Stimulated activated CD8-positive, alpha-beta memory T cell treated with anti-CD3 and anti-CD28 coated beads, Interleukin-7, amount 100 ng/mL, for 4 hours (primary cell): ENCODE data around the gene CARHSP1.
A peak's percentile ranks its signal among the peaks of the same experiment; 100 is the strongest.
"Not testable (repeated sequence)": the region's sequence is repeated elsewhere in the genome, so short reads cannot be mapped to it uniquely, and the experiment has no call there.

Experiments used
- DNase-seq, 2 donors: peaks; one replicate each; pipeline ENCODE4 v3.0.0-alpha.2; 2020; ENCODE audit warnings: low read depth in 2 of 2

The CARHSP1 gene

DNA sequence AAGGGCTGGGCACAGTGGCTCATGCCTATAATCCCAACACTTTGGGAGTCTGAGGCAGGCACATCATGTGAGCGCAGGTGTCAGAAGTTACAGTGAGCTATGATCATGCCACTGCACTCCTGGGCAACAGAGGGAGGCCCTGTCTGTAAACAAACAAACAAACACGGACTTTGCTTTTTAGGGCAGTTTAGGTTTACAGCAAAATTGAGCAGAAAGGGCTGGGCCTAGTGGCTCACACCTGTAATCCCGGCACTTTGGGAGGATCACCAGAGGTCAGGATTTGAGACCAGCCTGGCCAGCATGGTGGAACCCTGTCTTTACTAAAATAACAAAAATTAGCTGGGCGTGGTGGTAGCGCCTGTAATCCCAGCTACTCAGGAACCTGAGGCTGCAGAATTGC, 3.3 kb upstream of the CARHSP1 start:
- no peak for DNase-seq

DNA sequence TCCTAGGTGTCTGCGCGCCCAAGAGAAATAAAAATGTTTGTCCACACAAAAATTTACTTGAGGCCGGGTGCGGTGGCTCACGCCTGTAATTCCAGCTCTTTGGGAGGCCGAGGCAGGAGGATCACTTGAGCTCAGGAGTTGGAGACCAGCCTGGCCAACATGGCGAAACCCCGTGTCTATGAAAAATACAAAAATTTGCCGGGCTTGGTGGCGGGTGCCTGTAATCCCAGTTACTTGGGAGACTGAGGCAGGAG, 1.1 kb upstream of the CARHSP1 start:
- DNase-seq, result not testable (repeated sequence)

DNA sequence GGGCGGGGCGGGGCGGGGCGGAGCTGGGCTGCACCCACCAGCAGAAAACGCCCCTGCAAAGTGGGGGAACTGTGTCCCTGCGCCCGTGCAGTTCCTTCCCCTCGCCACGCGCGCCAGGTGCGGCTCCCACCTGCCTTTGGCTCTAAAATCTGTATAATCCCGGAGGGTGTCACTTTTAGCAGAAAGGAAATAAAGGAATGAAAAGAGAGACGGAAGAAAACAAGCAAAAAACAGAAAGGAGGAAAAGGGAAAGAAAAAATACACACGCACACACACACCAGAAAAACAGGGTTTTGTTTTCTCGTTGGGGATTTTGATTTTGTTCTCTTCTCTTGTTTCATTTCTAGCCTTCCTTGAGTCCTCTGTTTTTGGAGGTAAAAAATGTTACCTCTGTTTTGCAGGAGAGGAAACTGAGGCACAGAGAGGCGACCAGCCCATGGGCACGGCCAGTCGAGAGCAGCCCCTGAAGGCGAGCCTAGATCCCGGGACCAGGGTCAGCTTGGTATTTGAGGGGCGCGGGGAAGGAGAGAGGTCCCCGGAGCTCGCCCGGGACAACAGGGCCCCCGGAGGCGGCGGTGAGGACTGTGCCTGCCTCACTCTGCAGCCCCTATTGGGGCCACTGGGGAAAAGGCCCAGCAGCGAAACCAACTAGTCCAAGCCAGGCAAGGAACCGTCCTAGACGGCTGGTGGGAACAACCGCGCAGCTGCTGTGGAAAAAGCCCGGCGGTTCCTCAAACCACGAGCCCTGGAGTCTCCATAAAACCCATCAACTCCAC, 594 bp upstream of the CARHSP1 start:
- peak in 1 of 2 donors; percentile 29 for DNase-seq

DNA sequence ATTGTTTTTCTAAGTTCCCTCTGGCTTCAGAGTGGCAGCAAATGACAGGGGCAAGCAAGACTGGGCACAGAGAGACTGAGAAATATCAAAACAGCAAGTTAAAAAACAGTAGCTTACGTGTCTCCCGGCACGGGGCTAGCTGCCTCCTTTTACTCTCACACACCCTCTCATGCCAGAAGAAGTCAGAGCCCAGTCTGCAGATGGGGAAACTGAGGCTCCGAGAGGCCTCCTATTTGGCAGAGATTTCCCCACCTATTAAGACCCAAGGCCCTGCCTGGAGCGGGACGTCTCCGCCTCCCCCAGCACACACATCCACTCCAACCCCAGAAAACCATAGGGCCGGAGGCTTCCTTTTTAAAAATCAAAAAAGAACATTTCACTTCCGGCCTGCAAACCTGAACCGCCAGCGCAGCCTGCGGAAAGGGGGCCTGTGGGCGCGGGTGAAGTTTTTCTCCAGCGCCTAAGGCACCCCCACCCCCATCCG, 832 bp downstream of the CARHSP1 start:
- no peak for DNase-seq

DNA sequence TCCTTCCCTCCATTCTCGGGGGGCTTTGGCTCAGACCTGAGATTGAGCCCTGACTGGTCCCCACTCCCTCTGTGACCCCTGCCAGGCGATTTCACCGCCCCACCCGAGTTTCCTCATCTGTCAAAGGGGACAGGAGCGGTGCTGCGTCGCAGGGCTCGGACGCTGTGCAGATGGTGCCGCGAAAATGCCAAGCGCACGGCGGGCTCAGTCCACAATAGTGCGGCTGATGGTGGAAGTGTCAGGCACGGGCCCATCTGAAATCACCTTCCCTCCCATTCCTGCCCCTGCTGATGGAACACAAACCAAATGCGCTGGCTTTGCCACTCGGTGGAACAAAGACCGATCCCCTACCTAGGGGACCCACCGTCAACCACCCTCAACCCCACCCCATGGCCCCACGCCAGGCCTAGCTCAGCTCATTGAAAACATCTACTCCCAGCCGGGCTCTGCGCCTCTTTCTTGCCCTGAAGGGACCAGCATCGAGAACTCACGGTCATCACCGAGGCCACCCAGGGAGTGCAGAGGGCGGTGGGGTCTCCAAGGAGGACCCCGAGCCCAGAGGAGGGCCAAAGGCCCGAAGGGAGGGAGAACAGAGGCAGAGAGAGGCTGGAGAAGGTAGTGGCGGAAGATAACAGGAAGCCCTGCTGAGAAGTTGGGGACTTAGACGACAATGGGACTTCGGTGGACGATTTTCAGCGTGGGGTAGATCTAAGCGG, 1.4 kb downstream of the CARHSP1 start:
- DNase-seq, result no peak

DNA sequence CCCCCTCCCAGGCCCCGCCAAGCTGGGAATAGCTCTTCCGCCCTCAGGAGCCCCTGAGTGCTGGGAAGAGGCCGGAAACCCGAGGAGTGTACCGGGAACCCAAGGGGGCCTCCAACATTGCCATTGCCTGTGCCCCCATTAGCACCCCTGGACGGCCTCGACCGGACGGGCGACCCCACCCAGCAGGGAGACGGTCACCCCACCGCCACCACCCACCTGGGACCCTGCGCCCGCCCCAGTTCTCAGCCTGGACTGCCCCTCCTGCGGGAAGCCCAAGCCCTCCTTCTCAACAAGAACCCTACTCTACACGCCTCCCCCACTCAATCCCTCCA, 2.0 kb downstream of the CARHSP1 start:
- no peak for DNase-seq

DNA sequence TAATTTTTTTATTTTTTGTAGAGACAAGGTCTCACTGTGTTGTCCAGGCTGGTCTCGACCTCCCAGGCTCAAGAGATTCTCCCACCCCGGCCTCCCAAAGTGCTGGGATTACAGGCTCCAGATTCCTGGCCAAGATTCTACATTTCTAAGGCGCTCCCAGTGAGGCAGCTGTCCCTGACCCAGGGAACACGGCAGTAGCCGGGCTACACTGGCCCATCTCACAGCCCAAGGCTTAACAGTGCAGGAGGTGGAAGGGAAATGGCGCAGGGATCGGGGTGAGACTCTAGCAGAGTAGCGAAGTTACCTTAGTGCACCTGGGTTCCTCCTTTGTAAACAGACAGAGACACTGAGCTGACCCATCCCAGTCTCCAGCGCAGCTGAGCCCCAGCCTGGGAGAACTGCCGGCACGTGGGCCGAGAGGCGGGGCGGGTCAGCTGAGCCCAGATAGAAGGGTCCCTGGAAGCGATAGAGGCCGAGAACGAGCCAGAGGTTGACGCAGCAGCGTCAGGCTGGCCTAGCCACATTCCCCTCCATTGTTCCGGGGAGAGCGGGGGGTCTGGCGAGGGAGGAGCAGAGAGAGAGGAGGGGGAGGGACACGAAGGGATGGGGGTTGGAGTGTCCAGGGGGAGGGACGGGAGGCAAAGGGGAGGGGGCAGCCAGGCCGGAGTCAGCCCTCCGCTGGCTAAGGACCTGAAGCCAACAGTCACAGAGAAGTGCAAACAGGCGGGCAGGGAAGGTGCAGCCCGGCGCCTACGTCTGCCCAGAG, 2.5 kb downstream of the CARHSP1 start:
- no peak for DNase-seq

DNA sequence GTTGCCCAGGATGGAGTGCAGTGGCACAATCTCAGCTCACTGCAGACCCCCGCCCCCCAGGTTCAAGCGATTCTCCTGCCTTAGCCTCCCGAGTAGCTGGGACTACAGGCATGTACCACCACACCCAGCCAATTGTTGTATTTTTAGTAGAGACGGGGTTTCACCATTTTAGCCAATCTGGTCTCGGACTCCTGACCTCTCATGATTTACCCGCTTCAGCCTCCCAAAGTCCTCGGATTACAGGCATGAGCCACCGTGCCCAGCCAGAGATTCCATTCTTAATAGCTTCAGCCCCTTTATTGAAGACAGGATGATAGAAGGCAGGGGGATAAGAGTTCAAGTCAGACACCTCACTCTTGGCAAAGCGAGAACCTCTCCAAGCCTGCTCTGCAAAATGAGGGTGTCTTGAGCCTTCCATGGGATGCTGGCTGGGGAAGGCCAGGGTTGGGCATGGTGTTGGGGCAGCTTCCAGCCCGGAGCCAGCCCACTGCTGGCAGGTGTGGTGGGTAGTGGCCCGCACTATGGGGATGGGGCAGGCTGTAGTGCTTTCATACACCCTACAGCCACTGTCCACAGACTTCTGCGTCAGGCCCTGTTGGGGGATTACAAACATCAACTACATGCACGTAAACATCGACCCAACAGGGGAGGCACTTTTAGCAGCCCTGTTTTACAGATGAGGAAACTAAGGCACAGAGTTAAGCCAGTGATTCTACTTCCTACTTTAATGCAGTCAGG, 3.5 kb downstream of the CARHSP1 start:
- no peak for DNase-seq

DNA sequence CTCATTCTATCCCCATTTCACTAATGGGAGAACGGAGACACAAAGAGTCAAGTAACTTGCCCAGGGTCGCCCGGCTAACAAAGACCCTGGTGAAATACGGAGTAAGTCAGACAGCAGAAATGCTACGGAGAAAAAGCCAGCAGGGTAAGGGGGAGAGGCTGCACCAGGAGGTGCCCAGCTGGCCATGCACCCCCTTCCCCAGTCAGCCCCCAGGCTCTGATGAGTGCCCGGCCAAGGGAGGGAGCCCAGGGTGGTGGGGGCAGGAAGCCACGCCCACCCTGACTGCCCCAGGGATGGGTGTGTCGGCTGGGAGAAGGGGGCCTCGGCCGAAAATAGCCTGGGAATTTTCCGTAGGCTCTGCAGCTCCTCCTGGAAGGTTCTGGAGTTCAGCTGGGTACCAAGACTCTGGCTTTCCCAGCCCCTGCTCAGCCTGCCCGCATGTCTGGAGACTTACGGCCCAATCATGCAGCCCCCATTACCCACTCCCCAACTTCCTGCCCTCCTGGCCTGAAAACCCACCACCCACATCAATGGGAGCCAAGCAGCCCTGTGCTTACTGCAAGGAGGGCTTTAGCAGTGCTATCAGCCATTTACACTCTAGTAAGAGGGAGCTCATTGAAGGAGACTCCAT, 4.2 kb downstream of the CARHSP1 start:
- no peak for DNase-seq

DNA sequence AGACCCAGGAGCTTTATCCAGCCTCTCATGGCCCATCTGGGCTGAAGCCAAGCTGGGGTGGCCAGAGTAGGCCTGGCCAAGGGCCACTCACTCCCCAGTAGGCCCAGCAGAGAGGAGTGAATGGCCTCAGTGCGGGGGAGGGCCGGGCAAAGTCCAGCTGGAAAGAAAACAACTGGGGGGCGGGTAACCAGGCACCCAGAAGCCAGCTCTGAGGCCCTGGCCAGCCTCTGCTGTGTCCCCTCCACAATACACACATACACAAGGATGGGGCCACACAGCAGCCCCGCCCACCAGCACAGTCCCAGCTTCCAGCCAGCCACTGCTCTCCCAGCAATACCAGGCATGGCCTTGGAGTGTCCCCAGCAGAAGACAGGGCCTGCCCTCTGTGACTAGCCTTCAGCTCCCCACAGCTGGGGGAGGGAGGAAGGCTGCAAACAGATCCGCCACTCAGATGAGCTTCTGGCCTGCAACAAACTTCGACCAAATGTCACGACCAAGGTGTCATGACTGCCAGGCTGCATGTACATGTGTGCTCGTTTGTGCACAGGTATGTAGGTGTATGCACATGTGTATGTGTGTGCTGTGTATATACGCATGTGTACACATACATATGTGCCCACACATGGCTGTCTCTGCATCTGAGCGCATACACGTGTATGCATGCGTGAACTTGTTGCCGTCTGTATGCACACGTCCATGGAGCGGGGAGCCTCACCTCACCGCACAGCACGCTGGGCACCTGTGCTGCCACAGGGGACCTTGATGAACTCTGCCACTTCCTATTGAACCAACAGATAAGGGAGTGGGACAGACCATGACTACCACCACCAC, 5.0 kb downstream of the CARHSP1 start:
- DNase-seq, result no peak

DNA sequence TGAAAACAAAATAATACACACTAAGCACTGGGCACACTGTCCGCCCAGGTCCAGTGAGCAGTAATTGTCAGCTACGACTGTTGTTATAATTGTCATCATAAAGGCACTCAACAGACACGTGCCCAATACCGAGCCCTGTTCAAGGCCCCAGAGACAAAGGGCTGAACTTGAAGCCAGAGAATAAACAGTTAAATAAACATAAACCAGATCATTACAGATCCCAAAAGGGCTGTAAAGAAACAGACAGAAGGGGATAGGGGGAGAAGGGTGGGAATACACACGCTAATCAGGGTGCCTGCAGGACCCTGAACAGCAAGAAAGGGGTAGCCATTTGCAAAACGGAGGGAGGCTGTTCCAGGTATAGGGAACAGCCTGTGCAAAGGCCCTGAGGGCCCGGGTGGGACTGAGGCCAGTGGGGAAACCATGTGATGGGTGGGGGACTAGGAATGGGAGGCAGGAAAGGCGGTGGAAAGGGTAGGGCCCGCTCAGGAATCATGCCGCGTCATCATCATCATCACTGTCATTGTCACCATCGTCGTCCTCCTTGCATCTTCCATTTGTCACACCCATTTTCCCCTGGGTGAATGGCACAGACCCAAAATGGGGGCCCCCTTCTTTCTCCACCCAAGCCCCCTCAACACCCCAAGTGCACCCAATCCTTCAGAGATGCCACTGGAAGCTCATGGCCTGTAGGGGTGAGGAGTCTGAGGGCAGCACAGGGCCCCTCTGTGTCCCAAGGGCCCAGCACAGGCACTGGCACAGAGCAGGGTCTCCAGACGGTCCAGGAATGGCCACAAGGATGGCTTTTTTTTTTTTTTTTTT, 6.3 kb downstream of the CARHSP1 start:
- DNase-seq, result no peak

DNA sequence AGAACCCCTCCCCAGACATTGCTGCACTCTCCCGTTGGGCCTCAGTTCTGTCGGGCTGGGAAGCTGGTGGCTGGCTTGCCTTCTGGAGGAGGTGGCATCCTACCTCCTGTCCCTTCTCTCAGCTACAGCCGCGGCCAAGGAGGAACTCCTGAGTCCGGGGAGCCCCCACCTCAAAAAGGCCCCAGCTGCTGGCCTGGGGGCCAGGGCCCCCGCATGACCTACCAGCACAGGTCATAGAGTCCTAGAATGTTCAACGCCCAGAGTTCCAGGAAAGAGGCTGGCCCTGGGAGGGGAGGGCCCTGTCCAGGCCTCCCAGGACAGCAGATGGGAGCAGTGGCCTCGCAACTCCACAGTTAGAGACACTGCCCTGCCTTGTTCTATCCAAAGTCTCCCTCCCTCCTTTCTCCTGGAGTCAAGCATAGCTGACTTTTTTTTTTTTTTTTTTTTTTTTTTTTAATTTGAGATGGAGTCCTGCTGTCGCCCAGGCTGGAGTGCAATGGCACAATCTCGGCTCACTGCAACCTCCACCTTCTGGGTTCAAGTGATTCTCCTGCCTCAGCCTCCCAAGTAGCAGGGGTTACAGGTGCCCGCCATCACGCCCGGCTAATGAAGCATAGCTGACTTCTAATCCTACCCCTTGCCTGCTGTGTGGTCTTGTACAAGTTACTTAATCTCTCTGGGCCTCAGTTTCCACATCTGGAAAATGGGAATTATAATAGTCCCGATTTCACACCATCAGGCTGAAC, 7.1 kb downstream of the CARHSP1 start:
- no peak for DNase-seq

DNA sequence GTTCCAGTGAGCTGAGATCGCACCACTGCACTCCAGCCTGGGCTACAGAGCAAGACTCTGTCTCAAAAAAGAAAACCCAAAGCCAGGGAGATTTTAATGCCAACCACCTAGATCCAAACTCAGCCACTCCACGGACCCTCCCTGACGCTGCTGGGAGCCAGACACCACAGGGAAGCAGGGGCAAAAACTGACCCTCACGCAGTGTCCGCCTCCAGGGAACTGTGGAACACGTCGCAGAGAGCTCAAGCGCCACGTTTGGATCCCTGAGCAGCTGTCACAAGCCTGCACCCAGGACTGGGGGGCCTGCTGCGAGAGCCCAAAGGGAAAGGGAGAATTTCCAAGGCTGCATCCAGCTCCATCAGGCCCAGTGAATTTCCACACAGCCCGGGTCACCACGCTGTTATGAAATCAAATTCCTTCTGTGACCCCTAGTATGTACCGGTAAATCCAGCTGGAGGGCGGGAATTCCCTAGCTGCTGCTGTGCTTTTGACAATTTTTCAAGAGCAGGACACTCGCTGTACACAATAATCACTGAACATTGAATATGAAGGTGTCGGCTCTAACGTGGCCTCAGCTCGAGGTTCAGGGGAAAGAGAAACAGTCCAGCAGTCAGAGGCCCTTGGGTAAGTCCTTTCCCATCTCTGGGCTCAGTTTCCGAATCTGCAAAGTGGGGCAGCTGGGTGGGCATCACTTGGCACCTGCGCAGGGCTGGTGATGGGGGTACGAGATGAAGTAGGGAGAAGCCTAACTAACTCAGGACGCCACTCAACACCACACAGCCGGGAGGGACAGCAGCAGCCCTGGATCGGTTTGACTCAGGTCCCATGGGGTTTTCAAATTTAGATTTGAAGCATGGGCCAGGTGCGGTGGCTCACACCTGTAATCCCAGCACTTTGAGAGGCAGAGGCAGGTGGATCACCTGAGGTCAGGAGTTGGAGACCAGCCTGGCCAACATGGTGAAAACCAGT, 8.6 kb downstream of the CARHSP1 start:
- no peak for DNase-seq

DNA sequence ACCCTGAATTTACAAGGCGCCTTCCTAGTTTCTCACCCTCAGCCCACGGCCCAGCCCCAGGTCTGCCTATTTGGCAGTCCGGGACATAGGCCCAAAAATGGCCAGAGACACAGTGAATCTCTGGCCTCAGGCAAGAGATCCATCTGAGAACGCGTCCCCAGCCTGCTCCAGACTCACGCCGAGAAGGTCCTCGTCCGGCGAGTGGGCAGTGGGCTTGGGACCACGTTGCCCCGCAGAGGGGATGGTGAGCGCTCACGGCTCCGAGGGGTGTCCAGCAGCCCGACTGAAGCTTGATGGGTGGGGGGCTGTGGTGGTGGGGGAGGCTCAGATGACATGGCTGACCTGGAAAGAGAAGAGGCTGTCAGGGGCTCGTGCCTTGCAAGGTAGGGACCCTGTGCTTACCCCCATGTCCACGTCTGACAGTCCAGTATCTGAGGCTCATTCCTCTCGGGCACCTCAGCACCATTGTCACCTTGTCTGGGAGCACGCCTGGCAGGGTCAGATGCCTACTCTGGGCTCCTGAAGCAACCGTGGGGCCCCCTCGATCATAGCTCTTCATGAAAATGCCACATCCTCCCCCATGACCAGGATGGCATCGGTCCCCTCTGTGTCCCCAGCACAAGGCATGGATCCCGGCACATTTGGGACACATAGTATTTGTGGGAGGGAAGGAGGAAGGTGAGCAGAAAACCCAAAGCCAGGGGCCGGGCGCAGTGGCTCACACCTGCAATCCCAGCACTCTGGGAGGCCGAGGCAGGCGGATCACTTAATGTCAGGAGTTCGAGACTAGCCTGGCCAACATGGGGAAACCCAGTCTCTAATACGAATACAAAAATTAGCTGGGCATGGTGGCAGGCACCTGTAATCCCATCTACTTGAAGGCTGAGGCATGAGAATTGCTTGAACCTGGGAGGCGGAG, 9.6 kb downstream of the CARHSP1 start:
- no peak for DNase-seq

DNA sequence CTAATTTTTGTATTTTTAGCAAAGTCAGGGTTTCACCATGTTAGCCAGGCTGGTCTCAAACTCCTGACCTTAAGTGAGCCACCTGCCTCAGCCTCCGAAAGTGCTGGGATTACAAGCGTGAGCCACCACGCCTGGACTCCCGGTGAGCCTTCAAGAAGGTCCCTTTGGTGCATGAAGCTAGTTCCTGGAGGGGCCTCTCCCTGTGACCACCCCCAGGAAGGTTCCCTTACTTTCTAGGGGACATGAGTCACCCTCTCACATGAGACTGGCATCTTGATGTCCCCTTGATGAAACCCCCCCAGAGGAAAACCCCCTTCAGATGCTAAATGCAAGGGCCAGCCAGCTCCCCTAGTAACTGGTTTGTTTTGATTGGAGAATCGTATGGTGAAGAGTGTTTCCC, 12.8 kb downstream of the CARHSP1 start:
- no peak for DNase-seq

DNA sequence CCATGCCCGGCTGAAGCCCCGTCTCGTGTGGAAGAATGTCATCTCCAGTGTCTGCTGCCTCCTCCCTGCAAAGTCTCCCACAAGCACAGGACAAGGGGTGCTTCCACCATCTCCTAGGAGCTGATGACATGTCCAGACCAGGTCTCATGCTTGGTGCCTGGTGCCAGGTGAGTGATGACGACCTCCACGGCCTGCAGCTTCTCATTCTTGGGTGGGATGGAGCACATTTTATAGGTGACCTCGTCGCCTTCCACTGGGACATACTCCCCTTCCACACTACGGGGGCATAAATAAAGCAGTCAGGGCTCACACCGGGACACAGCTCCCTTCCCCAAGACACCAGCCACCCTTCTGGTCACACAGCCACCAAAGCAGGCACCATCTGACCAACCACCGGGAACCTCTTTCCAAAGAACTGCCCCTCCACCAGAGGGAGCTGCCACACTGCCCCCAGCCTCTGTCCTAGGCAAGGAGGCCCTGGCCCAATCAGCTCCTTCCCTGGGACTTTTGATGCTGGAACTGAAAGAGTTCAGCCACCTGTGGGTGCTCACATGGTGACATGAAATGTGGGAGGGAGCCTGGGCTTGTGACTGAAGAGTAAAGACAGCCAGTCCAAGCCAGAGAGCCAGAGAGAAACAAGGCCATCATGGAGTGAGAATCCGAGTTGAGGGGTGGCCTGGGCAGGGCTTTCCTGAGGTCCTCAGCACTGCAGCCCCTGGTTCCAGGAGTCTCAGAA, 13.6 kb downstream of the CARHSP1 start:
- DNase-seq, result no peak
